GM12874 (cell line): Measurements from ENCODE around the gene ROR2.

Source experiments
- TF ChIP-seq, protein P1 (sequence below): IDR thresholded peaks from 2 replicates; pipeline ENCODE4 v1.5.1; 2011; ENCODE audit warnings: low read depth, mild to moderate bottlenecking, control low read depth, low read length, moderate library complexity; ENCODE audit not compliant: insufficient read depth

The ROR2 gene

DNA sequence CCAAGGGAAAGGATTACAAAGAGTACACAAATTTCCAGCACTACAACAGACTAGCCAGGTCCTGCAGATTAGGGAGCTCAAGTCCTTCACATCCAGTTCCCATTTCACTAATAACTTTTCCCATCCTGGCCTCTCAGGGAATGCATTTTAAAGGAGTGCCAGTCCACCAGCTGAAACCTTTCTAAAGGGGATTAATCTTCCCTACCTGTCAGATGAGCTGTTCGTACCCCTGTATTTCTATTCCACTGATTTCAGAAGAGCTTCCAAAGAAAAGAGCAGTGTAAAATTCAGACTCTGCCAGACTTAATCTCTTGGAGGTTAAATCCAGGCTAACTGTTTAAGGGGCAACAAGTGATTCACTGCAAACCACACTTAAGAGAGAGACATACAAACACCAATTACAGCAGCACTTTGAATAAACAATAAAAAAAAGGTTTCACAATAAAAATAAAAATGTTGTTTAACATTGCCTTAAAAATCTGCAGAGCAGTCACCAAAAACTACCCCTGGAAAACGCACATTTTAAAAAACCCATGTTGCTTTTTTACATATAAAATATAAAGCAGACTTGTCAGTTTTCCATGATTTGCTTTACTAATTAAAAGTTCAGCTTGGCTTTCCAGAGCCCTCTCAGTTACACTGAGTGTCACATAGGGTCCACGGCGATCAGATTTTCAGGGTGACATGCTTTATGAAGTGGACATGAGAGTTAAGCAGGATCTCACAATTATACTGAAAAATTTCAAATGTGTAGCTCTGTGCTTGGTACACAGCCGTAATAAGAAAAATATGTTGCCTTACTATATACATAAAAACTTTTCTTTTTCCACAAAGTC, 3.2 kb downstream of the ROR2 start:
- TF ChIP-seq, protein P1, sequence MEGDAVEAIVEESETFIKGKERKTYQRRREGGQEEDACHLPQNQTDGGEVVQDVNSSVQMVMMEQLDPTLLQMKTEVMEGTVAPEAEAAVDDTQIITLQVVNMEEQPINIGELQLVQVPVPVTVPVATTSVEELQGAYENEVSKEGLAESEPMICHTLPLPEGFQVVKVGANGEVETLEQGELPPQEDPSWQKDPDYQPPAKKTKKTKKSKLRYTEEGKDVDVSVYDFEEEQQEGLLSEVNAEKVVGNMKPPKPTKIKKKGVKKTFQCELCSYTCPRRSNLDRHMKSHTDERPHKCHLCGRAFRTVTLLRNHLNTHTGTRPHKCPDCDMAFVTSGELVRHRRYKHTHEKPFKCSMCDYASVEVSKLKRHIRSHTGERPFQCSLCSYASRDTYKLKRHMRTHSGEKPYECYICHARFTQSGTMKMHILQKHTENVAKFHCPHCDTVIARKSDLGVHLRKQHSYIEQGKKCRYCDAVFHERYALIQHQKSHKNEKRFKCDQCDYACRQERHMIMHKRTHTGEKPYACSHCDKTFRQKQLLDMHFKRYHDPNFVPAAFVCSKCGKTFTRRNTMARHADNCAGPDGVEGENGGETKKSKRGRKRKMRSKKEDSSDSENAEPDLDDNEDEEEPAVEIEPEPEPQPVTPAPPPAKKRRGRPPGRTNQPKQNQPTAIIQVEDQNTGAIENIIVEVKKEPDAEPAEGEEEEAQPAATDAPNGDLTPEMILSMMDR = no peak

DNA sequence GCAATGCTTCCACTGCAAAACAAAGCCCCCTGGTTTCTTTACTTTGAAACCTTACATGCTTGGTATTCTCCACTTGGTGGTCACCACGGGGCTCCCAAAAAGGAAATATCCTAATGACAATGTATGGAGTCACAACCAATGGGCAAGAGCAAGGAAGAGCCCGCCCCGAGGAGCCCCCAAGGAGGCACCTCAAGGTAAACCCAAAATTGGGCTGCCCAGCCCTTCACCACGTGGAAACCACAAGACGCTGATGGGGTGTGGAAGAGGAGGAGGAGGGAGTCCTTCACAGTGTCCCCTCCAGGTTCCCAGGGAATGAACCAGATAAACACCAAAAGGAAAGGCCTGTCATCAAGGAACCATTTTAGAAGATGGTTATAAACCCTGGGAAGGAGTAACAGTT, 3.8 kb downstream of the ROR2 start:
- TF ChIP-seq, protein P1 = no peak

DNA sequence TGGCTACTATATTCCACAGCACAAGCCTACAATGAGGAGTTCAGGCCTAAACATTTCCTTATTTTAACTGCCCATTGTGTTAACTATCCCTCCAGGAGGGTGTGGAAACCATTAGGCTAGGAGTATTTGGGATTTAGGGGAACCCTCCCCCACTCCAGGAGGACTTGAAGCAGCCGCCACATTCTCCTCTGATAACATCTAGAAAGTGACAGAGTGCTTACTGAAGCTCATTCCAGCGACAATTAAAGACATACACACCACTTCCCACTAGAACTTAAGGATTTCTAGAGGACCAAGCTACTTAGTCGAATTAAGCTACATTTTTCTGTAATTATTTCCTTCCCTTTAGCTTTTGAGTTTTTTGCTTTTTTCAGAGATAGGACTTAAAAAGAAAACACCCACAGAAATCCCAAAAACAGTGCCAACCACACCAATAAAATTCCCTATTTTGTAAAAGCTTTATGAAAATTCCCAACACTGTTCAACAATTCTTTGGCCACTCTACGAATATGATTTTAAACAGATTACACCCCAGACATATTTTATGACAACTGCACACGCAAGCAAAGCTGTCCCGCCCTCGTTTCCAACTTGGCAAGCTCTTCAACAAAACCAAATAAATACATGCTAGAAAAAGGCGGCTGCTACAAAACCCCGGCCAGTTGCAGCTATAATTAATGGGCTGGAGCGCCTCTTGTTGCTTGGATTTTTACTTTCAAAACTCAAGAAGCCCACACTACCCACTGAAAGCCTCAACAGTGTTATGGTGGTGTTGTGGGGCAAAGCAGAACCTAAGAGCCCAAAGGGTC, 4.5 kb downstream of the ROR2 start:
- TF ChIP-seq, protein P1 = no peak

DNA sequence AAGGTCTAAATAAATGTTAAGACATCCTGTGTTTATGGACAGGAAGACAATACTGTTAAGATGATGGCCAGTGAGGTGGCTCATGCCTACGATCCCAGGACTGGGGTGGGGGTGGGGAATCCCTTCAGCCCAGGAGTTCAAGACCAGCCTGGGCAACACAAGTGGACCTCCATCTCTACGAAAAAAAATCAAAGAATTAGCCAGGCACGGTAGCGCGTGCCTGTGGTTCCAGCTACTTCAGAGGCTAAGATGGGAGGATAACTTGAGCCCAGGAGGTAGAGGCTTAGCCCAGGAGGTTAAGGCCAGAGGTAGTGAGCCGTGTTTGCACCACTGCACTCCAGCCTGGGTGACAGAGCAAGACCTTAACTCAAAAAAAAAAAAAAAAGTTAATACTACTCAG, 5.3 kb downstream of the ROR2 start:
- TF ChIP-seq, protein P1 = no peak

DNA sequence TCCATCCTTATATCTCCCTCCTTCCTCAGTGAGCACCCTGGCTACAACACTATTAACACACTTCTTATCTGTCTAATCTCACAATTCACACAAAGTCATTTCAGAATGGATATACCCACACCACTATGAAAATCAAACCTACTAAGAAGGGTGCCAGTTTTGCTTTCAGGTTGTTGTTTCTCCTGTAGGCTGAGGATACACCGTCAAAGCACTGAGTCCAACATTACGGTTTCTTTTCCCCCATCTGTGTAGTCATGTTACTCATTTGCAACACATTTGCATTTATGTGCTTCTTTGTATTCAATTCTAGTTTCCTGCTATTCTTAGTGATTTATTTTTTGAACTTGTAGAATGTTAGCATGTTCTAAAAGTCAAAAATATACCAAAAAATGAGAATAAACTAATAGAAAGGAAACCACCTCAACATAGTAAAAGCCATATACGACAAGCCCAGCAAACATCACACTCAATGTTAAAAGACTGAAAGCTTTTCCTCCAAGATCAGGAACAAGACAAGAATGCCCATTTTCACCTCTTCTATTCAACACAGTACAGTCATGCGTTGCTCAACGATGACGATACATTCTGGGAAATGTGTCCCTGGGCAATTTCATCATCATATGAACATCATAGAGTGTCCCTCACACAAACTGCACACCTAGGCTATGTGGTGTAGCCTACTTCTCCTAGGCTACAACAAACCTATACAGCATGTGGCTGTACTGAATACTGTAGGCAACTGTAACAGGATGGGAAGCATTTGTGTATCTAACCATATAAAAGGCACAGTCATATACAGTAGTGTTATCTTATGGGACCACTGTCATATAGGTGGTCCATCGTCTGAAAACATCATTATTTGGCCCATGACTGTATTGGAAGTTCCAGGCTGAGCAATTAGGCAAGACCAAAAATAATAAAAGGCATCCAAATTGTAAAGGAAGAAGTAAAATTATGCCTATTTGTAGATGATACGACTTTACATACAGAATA, 6.3 kb downstream of the ROR2 start:
- TF ChIP-seq, protein P1 = no peak

DNA sequence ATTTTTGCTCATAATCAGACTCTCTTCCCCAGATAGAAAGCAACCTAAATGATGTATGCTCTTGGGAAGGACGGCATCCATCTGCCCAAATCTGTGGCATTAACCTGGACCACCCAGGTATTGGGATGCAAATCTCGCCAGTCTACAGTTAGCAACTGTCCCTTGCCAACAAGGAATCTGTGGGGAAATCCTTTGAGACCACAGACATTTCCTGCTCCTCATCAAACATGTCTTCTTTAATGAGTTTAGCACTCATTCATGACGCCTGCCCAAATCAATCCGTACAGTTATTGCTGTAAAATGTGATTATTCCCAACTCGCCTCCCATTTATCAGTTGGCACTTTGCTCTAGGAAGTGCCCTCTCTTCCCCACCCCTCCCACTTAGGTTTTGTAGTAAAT, 7.8 kb downstream of the ROR2 start:
- TF ChIP-seq, protein P1 = no peak
